GM21529 (cell line): ENCODE results near the gene TRAPPC5.

ENCODE experiments used
- ATAC-seq: cut with Tn5 transposase; IDR thresholded peaks from one replicate; pipeline ENCODE4 v1.9.1; 2021; ENCODE audit not compliant: unreplicated experiment

The TRAPPC5 gene

DNA sequence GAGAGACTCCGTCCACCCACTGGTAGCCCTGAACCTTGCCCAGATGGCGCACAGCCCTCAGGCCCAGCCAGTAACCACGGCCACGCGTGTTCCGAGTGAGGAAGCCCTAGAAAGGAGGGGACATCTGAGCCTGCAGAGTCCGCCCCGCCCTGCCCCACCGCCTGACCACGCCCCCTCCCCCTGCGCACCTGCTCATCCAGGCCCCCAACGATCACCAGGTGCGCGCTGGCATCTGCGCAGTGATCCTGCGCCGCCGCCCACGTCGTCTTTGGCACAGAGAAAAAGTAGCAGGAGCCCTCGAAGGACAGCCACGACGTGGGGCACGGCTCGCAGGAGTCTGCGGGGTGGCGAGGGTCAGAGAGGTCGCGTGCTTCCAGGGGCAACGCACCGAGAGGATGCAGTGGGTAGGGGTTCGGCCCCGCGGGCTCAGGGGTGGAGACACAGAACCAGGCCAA is 49.2 kb downstream of the TRAPPC5 start:
- ATAC-seq: no peak

DNA sequence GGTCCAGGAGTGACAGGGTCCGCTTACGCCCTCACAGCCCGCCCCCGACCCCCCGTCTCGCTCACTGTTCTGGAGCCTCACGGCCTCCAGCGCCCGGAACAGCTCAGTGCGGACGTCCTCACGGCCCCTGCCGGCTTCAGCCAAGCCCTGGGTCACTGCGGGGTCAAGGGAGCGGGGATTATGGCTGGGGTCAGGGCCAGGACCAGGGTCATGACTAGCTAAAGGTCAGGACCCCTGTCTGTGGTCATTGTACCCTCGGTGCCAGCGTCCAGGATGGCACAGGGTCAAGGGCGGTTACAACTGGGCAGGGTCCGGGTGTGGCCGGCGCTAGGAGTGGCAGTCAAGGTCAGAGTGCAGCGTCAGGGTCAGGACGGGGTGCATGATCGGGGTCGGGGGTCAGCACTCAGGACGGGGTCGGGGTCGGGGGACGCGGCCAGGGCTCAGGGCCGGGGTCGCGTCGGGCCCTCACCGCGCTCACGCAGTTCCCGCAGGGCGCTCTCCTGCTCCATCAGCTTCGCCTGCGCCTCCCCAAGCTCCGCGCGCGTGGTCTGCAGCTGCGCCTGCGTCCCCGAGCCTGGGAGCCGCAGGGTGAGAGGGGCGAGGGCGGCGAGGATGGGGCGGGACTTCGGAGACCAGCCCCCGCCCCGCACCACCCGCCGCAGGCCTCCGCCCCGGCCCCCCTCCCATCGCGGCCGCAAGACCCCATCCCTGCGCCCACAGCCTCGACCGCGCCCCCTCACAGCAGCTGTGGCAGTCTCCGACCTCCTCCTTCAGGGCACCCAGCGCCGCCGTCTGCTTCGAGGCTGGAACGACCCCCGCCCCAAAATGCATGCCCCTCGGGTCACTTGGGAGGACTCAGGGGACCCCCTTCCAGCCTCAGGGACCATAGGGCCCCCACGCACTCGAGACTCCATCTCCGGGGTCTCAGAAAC is 49.9 kb downstream of the TRAPPC5 start:
- no peak for ATAC-seq

DNA sequence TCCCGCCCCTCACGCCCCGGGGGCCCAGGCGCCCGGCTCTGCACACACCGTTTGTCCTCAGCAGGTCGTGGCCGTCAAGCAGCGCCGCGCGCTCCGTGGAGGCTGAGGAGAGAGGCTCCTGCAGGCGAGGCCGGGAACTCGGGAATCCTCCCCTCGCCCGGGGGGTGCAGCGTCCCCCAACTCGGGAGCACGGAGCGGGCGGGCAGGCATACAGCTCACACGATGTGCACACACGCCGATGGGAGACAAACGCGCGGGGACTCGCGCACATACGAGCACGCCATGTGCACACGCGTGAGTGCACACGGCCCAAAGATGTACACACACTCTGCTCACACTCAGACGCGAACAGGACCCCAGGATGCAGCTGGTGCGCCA is 50.6 kb downstream of the TRAPPC5 start:
- ATAC-seq: no peak

DNA sequence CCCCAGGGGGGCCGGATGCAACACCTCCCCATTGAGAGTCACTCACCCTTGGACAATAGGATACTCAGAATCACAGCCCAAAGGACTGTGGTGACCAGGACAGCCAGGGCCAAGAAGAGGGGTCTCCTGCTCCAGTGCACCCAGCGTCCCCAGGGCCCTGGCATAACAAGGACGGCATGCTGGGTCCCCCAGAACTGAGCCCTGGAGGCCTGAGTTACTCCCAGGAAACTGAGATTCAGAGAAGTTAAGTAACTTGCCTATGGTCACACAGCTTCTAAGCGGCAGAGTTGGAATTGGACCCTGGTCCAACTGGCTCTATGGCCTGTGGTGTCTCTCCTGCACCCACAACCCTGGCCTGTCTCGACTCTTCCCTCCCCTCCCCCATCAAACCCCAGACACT is 51.0 kb downstream of the TRAPPC5 start:
- ATAC-seq: no peak

DNA sequence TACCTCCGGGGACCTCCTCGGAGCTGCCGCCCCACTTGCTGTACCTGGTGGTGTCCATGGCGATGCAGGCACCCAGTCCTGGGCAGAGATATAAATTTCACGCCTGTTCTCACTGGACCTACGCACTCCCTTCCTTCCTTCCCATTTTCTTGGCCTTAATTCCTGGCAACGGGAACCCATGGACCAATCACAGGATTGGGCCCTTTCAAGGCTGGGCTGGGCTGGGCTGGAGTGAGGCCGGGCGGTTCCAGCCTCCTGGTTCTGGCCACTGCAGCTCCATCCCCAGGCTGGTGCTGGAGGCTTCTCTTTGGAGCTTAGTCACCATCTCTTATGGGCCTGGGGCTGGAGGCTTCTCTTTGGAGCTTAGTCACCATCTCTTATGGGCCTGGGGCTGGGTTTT is 51.4 kb downstream of the TRAPPC5 start, which contains the start of gene CLEC4G:
Gene CLEC4G (minus strand): TSS at position 66 of the 400 bp plus-strand sequence. CDS start 8 bp downstream, at position 58.
- ATAC-seq: no peak

DNA sequence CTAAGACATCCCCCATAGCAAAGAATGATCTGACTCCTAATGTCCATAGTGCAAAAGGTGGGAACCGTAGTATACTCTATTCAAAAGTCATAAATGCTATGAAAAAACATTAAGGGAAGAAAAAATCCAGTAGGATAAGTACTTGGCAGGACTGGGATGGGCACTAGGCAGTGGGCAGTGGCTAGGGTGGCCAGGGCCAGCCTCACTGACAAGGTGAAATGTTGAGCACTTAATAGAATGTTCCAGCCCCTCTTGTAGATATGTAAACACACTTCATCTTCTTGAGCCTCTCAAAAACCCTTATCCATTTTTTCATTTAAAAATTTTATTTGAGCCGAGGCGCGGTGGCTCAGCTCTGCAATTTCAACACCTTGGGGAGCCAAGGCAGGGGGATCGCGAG is 52.7 kb downstream of the TRAPPC5 start:
- ATAC-seq: no peak

DNA sequence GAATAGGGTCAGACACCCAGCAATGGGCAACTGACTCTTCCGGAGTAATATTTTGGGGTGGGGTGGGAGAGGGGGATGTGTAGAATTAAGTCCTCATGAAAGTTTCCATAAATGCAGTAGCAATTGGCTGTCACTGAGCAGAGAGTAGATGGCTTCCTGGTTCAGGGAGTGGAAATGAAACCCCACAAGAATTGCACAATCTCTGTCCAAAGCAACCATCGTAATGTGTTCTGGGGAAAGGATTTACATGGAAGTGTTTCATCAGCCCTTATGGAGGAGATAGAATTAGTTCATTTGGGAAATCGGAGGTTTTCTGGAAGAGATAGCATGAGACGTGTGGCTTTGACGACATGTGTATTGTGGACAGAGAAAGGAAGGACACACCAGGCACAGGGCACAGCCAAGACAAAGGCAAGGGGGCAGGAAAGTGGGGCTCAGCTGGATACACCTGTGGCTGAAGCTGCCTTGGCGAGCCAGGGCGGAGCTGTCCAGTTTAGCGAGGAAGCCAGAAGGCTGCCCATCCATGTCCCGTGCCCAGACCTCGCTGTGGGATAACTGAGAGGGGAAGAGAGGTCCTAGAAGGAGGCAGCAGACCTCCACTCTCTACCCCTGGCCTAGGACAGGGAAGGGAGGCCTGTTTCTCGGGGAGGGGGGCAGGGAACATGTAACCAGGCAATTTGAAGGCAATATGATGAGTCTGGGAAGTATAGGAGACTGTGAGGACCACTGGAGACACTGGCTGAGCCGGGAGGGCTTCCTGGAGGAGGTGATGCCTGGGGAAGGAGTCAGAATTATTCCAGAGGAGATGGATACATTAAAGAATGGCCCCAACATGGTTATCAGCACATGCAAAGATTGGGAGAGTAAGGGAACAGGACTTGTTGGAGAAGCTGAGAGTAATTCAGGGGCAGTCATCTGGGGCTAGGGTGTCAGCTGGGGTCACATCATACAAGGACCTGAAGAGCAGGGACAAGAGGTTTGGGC is 53.9 kb downstream of the TRAPPC5 start:
- no peak for ATAC-seq

DNA sequence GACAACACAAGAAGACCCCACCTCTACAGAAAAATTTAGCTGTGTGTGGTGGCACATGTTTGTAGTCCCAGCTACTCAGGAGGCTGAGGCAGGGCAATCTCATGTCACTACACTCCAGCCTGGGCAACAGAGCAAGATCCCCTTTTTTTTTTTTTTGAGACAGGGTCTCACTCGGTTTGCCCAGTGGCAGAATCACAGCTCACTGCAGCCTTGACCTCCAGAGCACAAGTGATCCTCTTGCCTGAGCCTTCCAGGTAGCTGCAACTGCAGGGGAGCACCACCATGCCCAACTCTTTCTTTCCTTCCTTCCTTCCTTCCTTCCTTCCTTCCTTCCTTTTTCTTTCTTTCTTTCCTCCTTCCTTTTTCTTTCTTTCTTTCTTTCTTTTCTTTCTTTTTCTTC is 55.5 kb downstream of the TRAPPC5 start:
- no peak for ATAC-seq

DNA sequence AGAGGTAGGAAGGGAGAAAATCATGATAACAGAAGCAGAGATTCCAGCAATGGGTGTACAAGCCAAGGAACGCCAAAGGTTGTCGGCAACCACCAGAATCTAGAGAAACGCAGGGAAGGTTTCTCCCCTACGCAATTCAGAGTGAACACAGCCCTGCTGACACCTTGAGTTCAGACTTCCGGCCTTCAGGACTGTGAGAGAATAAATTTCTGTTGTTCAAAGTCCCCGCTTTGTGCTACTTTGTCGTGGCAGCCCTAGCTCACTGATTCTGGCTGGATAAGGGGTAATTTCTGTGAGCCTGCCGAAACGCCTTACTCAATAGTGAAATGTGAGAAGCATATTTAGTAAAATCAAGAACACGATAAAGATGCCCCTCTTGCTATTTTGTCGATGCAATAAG is 56.6 kb downstream of the TRAPPC5 start:
- ATAC-seq: no peak
